ENCODE measurements around the gene AP3D1. TPM values are rescaled to one million over a fixed set of nuclear protein-coding genes. Genes with fewer than 3 reads are reported as not detected.
A peak's percentile ranks its signal among the peaks of the same experiment; 100 is the strongest.

The AP3D1 gene
- total and polyA plus RNA-seq, 9 donors, result 36.7 to 102 (median 70.2) TPM

GRCh38 chr19:2051773-2052704, 99.3 kb downstream of the AP3D1 start:
- Histone ChIP-seq H3K4me1 (ENCODE audit: insufficient read depth) (peaks cover 42% of the 10 kb centered on the region), H3K27me3 (no peaks in the 10 kb centered on the region), H3K9me3 (no peaks in the 10 kb centered on the region), H3K27ac (peak overlapping the region; percentile 88 to 92), H3K4me3 (peak overlapping the region; percentile 88), H3K36me3 (no peaks in the 10 kb centered on the region)
- DNase-seq, result peak; percentile 82 to 89 (median 84)
- TF ChIP-seq POLR2A (IDR thresholded peaks at IDR 0.05) (no peak), CTCF (IDR thresholded peaks at IDR 0.05) (no peak), EP300 (IDR thresholded peaks at IDR 0.05) (no peak)
- 43 to 47% (median 44%) methylated on average over 18 of the region's 18 CpGs for WGBS, 3 donors
- intact Hi-C loops (cut with DNase I), result no loop called here

GRCh38 chr19:2050991-2051772, 100.2 kb downstream of the AP3D1 start, which contains the start of gene MKNK2:
TSS of gene MKNK2 (minus strand) at chr19:2051244. CDS start at chr19:2050851, 393 bp downstream.
- no peaks in the 10 kb centered on the region for H3K27me3 ChIP-seq
- H3K36me3 ChIP-seq, result no peaks in the 10 kb centered on the region
- WGBS, 3 donors, result 2 to 5% (median 3%) methylated on average over 38 to 93 of the region's 93 CpGs
- peak; percentile 93 to 98 (median 97) for DNase-seq
- H3K4me3 ChIP-seq, result peak within 1 kb of the TSS; percentile 88
- intact Hi-C loops (cut with DNase I), result no loop called here
- peaks cover 39% of the 10 kb centered on the region for H3K4me1 ChIP-seq (ENCODE audit: insufficient read depth)
- TF ChIP-seq EP300 (IDR thresholded peaks at IDR 0.05) (no peak), CTCF (IDR thresholded peaks at IDR 0.05) (peak; percentile 51 to 83 (median 66)), POLR2A (IDR thresholded peaks at IDR 0.05) (peak; percentile 98)
- no peaks in the 10 kb centered on the region for H3K9me3 ChIP-seq
- peak within 1 kb of the TSS; percentile 88 to 92 for H3K27ac ChIP-seq

Other genes starting within 250 kb of the AP3D1 start
- 10 to 100 TPM in 1 of 7 donors, 1 to 10 TPM in 6; 2.6 to 13.7 (median 4.6) TPM for gene ADAT3, start 246.2 kb downstream of the AP3D1 start, total RNA-seq
- gene ADAT3, start 246.2 kb downstream of the AP3D1 start, polyA plus RNA-seq, result 1 to 10 TPM in 1 of 2 donors, not detected in 1; 2.3 TPM
- 10 to 100 TPM; 32.0 to 87.0 (median 62.6) TPM for gene SCAMP4, start 246.2 kb downstream of the AP3D1 start, total RNA-seq
- 10 to 100 TPM; 11.7 to 31.1 TPM for gene SCAMP4, start 246.2 kb downstream of the AP3D1 start, polyA plus RNA-seq
- 10 to 100 TPM; 35.9 to 65.4 (median 50.7) TPM for gene CSNK1G2, start 210.4 kb downstream of the AP3D1 start, total RNA-seq
- 10 to 100 TPM in 1 of 2 donors, 1 to 10 TPM in 1; 5.9 to 48.7 TPM for gene CSNK1G2, start 210.4 kb downstream of the AP3D1 start, polyA plus RNA-seq
- gene BTBD2, start 135.9 kb downstream of the AP3D1 start, total RNA-seq, result 100 to 1,000 TPM in 1 of 7 donors, 10 to 100 TPM in 6; 47.8 to 131 (median 90.2) TPM
- 10 to 100 TPM; 14.4 to 65.7 TPM for gene BTBD2, start 135.9 kb downstream of the AP3D1 start, polyA plus RNA-seq
- gene MKNK2, start 100.3 kb downstream of the AP3D1 start, total RNA-seq, result 100 to 1,000 TPM in 5 of 7 donors, 10 to 100 TPM in 2; 58.3 to 186 (median 122) TPM
- gene MKNK2, start 100.3 kb downstream of the AP3D1 start, polyA plus RNA-seq, result 10 to 100 TPM; 22.1 to 69.5 TPM
- gene MOB3A, start 55.2 kb downstream of the AP3D1 start, total RNA-seq, result 10 to 100 TPM; 16.6 to 61.5 (median 47.8) TPM
- 10 to 100 TPM; 21.1 to 22.5 TPM for gene MOB3A, start 55.2 kb downstream of the AP3D1 start, polyA plus RNA-seq
- gene IZUMO4, start 54.7 kb downstream of the AP3D1 start, total RNA-seq, result 10 to 100 TPM in 5 of 7 donors, 1 to 10 TPM in 2; 4.5 to 24.5 (median 10.7) TPM
- 10 to 100 TPM in 1 of 2 donors, 1 to 10 TPM in 1; 1.8 to 31.7 TPM for gene IZUMO4, start 54.7 kb downstream of the AP3D1 start, polyA plus RNA-seq
- 10 to 100 TPM in 6 of 7 donors, 1 to 10 TPM in 1; 6.7 to 28.9 (median 21.3) TPM for gene DOT1L, start 12.4 kb upstream of the AP3D1 start, total RNA-seq
- 1 to 10 TPM; 2.4 to 5.4 TPM for gene DOT1L, start 12.4 kb upstream of the AP3D1 start, polyA plus RNA-seq
- 10 to 100 TPM; 39.0 to 55.2 (median 46.8) TPM for gene PLEKHJ1, start 84.8 kb upstream of the AP3D1 start, total RNA-seq
- gene PLEKHJ1, start 84.8 kb upstream of the AP3D1 start, polyA plus RNA-seq, result 10 to 100 TPM; 17.1 to 57.9 TPM
- 100 to 1,000 TPM in 3 of 7 donors, 10 to 100 TPM in 4; 33.0 to 137 (median 89.8) TPM for gene SF3A2, start 85.3 kb upstream of the AP3D1 start, total RNA-seq
- gene SF3A2, start 85.3 kb upstream of the AP3D1 start, polyA plus RNA-seq, result 10 to 100 TPM; 13.7 to 95.7 TPM
- 1 to 10 TPM in 6 of 7 donors, under 1 TPM in 1; 0.80 to 3.9 (median 1.3) TPM for gene AMH, start 97.8 kb upstream of the AP3D1 start, total RNA-seq
- 10 to 100 TPM in 1 of 2 donors, not detected in 1; 12.0 TPM for gene AMH, start 97.8 kb upstream of the AP3D1 start, polyA plus RNA-seq
- under 1 TPM in 4 of 7 donors, not detected in 3; 0.30 to 0.92 (median 0.41) TPM for gene JSRP1, start 104.9 kb upstream of the AP3D1 start, total RNA-seq
- under 1 TPM in 1 of 2 donors, not detected in 1; 0.31 TPM for gene JSRP1, start 104.9 kb upstream of the AP3D1 start, polyA plus RNA-seq
- under 1 TPM in 5 of 7 donors, not detected in 2; 0.11 to 0.62 (median 0.35) TPM for gene PEAK3, start 130.6 kb upstream of the AP3D1 start, total RNA-seq
- gene PEAK3, start 130.6 kb upstream of the AP3D1 start, polyA plus RNA-seq, result under 1 TPM in 1 of 2 donors, not detected in 1; 0.10 TPM
- not detected for gene LINGO3, start 156.6 kb upstream of the AP3D1 start, total RNA-seq
- not detected for gene LINGO3, start 156.6 kb upstream of the AP3D1 start, polyA plus RNA-seq
- 100 to 1,000 TPM in 2 of 7 donors, 10 to 100 TPM in 5; 59.4 to 159 (median 79.6) TPM for gene LSM7, start 177.0 kb upstream of the AP3D1 start, total RNA-seq
- gene LSM7, start 177.0 kb upstream of the AP3D1 start, polyA plus RNA-seq, result 100 to 1,000 TPM in 1 of 2 donors, 10 to 100 TPM in 1; 31.8 to 196 TPM
- 10 to 100 TPM; 33.5 to 66.6 (median 48.6) TPM for gene SPPL2B, start 177.1 kb upstream of the AP3D1 start, total RNA-seq
- 10 to 100 TPM in 1 of 2 donors, 1 to 10 TPM in 1; 1.5 to 39.7 TPM for gene SPPL2B, start 177.1 kb upstream of the AP3D1 start, polyA plus RNA-seq
- under 1 TPM in 6 of 7 donors, not detected in 1; 0.07 to 0.51 (median 0.23) TPM for gene TMPRSS9, start 208.7 kb upstream of the AP3D1 start, total RNA-seq
- gene TMPRSS9, start 208.7 kb upstream of the AP3D1 start, polyA plus RNA-seq, result under 1 TPM; 0.05 to 0.13 TPM

Measured in ovary (tissue), 9 donors.